Vagina (tissue), 2 donors: Measurements from ENCODE around the gene AK4.
"Not testable (repeated sequence)": the region's sequence is repeated elsewhere in the genome, so short reads cannot be mapped to it uniquely, and the experiment has no call there.

ENCODE experiments used
- POLR2AphosphoS5 ChIP-seq, 2 donors: sonication (generic); formaldehyde crosslinking; IDR thresholded peaks; one replicate each; pipeline ENCODE4 v1.9.0; 2017; ENCODE audit warnings: antibody characterized with exemption in 2 of 2, mild to moderate bottlenecking in 2 of 2, low read depth in 1 of 2; ENCODE audit not compliant: insufficient read depth in 1 of 2
- TF ChIP-seq, protein P1 (sequence below), 3 experiments: fragments of 450-650 bp in 2 of 3; fragments of 200-600 bp in 1 of 3; sonication (generic) in 1 of 3; IDR thresholded peaks; one replicate each; pipeline ENCODE4 v1.5.1; 2017 to 2019; ENCODE audit warnings: antibody characterized with exemption in 3 of 3, mild to moderate bottlenecking in 2 of 3, moderate library complexity in 2 of 3

DNA sequence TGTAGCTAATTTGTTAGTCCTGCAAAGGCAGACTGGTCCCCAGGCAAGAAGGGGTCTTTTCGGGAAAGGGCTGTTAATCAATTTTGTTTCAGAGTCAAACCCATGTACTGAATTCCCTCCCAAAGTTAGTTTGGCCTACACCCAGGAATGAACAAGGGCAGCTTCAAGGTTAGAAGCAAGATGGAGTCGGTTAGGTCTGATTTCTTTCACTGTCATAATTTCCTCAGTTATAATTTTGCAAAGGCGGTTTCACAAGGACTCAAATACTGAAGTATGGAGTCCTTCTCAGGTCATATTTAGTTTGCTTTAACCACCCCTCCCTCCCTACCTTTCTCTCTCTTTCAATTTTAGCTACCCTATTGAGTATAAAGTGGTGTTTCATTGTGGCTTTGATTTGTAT lies 16.1 kb downstream of the AK4 start:
- TF ChIP-seq, protein P1, sequence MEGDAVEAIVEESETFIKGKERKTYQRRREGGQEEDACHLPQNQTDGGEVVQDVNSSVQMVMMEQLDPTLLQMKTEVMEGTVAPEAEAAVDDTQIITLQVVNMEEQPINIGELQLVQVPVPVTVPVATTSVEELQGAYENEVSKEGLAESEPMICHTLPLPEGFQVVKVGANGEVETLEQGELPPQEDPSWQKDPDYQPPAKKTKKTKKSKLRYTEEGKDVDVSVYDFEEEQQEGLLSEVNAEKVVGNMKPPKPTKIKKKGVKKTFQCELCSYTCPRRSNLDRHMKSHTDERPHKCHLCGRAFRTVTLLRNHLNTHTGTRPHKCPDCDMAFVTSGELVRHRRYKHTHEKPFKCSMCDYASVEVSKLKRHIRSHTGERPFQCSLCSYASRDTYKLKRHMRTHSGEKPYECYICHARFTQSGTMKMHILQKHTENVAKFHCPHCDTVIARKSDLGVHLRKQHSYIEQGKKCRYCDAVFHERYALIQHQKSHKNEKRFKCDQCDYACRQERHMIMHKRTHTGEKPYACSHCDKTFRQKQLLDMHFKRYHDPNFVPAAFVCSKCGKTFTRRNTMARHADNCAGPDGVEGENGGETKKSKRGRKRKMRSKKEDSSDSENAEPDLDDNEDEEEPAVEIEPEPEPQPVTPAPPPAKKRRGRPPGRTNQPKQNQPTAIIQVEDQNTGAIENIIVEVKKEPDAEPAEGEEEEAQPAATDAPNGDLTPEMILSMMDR (IDR thresholded peaks at IDR 0.05) = not testable (repeated sequence)
- not testable (repeated sequence) for TF ChIP-seq POLR2AphosphoS5 (IDR thresholded peaks at IDR 0.05; ENCODE audit: insufficient read depth in 1 of 2, low read depth in 1 of 2)
